GM21526 (cell line): Measurements from ENCODE around the gene CLEC2D.
"Not testable (repeated sequence)": the region's sequence is repeated elsewhere in the genome, so short reads cannot be mapped to it uniquely, and the experiment has no call there.

ENCODE experiments used
- ATAC-seq: cut with Tn5 transposase; IDR thresholded peaks from one replicate; pipeline ENCODE4 v1.9.1; 2021; ENCODE audit warnings: moderate library complexity; ENCODE audit not compliant: unreplicated experiment, low FRiP score

Gene CLEC2D

GRCh38 chr12:9725213-9725870 lies 55.8 kb downstream of the CLEC2D start:
- no peak for ATAC-seq

DNA sequence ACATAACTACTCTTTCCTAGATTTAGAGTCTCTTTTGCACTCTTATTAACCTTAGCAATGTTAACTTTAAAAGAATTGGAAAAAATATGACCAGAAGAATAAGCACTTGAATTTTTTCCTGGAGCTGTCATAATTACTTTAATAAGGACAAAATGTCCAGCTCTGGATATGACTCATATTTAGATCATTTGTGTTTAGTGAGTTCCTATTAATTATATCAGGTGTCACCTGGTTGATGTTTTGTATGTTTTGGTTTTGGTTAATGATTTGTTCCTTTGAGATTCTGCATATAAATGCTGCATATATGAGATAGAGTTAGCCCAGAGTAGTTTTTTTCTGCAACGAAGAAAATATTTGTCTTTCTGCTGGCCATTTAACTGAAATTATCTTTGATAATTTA lies 58.3 kb downstream of the CLEC2D start:
- no peak for ATAC-seq

DNA sequence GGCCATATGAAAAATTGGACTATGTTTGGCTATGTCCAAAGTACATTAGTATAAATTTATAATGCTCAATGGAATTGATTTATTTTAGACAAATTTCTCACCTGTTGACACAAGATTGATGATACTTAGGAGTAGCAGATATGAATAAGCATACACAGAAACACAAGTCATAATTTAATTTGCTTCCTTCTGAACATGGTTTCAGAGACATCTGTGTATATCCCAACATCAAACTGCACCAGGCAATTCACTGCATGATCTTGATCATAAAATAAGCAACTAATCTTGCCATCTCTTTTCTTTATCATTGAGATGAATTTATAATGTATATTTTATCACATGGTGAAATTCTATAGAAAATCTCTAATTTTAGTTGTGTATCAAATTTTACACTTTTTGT lies 59.6 kb downstream of the CLEC2D start:
- no peak for ATAC-seq

- ATAC-seq: no peak
Observed at GRCh38 chr12:9730011-9730410, 60.5 kb downstream of the CLEC2D start.

DNA sequence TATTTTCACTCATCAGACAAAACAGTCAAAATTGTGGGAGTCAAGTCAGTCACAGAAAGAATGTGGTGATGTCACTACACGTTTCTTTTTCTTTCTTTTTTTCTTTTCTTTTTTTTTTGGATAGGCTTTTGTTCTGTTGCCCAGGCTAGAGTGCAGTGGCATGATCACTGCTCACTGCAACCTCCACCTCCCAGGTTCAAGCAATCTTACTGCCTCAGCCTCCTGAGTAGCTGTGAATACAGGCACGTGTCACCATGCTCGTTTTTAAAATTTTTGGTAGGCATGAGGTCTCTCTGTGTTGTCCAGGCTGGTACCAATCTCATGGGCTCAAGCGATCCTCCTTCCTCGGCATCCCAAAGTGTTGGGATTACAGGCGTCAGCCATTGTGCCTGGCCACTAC lies 61.1 kb downstream of the CLEC2D start:
- ATAC-seq: no peak

GRCh38 chr12:9731393-9731792 lies 61.9 kb downstream of the CLEC2D start:
- no peak for ATAC-seq

DNA sequence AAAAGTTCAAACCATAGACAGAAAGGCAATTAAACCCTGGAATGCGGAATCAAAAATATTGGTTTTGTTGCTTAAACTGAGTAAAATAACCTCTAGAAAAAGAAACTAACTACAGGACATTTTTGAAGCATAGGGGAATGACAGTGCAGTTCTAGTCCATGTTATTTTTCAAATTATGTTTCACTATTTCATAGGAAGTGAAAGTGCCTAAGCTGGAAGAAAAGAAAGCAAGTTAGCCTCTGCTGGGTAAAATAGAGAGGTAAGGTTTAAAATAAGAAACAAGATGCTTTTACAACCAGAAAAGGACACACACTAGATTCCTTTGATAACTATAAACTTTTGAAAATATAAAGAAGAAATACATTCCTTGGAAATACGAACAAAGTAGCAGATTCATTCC lies 62.3 kb downstream of the CLEC2D start:
- no peak for ATAC-seq

DNA sequence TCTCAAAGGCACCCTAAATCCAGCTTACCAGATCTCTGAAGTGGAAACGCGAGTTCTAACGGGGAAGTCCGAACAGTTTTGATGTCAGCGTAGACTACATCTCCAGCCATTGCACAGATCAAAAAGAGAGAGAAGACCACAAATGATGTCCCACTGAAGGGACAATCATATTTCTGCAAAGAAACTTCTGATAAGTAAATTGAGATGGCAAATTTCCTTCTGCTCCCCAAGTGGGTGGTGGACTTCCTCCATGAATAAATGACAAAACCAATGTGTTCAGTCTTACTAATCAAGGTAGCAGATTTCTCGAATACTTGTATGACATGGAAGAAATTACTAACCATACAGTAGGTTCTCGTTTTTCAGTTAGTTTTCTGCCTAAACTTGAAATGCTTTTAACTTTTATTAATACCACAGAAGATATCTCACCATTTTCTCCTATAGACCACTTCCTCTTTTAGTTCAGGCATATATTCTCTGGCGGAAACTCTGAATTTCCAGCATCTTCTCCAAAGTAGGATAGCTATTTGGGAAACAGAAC lies 63.5 kb downstream of the CLEC2D start, which contains the start of gene CLECL1:
CLECL1 (minus strand) TSS at position 177 of the 541 bp plus-strand sequence.
- ATAC-seq: no peak

DNA sequence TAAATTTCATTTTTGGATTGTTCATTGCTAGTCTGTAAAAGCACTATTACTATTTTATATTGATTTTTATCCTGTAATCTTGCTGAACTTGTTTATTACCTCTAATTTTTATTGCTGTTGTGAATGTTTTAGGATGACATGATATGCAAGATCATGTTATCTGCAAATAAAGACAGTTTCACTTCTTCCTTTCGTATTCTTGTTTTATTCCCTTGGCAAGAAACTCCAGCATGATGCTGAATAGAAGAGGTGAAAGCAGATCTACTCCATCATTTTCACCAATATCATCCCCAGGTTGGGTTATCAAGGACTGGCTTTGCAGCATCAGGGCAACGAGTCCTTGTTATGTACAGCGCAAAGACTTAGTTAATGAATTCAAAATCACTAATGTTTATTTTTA lies 66.1 kb downstream of the CLEC2D start:
- ATAC-seq: no peak

DNA sequence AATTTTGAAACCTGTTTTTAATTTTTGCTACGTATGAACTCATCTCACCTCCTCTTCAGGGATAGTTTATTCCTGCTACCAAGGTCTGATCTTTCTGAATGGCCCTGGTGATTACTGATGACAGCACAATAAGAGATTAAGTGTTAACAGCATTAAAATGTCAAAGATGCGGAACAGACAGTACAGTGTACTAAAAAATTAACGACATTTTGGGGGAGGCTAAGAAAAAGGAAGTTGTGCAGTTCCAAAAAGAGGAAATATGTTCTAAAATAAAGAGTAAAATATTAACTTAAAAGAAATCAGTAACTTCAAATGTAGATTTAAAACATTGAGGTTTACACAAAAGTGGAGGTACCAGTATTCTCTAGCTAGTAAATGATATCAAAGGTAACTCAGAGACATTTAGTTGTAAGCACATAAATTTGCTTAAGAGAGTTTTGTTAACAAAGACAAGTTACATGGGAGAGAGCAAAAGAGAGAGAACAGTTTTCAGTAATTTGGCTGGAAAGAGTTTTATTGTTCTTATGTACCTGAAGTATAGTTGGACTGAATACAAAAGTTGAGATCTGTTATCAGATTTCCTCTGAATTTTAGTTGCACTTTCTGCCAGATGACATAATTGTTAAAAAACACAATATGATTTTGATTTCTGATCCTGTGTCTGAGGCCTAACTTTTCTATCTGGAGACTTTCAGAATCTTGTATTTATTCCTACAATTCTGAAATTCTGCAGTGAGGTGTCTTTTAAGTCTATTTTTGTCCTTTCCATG lies 67.6 kb downstream of the CLEC2D start:
- no peak for ATAC-seq

DNA sequence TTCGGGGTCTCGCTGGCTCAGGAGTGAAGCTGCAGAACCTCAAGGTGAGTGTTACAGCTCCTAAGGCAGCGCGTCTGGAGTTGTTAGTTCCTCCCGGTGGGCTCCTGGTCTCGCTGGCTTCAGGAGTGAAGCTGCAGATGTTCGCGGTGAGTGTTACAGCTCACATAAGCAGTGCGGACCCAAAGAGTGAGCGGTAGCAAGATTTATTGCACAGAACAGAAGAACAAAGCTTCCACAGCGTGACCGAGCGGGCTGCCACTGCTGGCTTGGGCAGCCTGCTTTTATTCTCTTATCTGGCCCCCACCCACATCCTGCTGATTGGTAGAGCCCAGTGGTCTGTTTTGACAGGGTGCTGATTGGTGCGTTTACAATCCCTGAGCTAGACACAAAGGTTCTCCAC lies 69.4 kb downstream of the CLEC2D start:
- not testable (repeated sequence) for ATAC-seq

DNA sequence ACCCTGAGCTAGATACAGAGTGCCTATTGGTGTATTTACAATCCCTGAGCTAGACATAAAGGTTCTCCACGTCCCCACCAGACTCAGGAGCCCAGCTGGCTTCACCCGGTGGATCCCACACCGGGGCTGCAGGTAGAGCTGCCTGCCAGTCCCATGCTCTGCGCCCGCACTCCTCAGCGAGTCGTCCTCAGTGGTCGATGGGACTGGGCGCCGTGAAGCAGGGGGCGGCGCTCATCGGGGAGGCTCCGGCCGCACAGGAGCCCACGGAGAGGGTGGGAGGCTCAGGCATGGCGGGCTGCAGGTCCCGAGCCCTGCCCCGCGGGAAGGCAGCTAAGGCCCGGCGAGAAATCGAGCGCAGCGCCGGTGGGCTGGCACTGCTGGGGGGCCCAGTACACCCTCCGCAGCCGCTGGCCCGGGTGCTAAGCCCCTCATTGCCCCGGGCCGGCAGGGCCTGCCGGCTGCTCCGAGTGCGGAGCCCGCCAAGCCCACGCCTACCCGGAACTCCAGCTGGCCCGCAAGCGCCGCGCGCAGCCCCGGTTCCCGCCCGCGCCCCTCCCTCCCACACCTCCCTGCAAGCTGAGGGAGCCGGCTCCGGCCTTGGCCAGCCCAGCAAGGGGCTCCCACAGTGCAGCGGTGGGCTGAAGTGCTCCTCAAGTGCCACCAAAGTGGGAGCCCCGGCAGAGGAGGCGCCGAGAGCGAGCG lies 70.0 kb downstream of the CLEC2D start:
- ATAC-seq: not testable (repeated sequence)

DNA sequence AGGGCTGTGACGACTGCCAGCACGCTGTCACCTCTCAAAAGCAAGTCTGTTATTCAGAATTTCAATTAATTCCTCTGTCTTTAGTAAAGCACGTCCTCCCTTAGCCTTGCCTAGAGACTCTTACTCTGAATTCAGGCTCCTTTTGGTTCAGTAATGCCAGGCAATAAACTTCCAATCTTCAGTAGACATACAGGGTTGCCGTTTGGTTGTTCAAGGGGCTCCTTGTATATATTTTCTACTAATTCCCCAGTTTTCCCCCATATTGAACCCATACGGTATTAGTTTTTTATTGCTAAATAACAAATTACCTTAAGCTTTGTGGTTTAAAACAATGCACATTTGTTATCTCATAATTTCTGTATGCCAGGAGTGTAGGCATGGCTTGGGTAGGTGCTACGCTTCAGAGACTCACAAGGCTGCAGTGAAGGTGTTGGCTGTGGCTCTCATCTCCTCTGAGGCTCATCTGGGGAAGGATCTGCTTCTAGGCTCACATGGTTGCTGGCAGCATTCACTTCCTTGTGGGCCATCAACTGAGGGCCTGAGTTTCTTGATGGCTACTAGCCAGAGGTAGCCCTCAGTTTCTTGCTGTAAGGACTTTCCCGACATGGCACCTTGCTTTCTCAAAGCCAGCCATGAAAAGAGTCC lies 70.7 kb downstream of the CLEC2D start:
- no peak for ATAC-seq

- peak; percentile 66 for ATAC-seq
Observed at GRCh38 chr12:9741726-9742125, 72.2 kb downstream of the CLEC2D start.

DNA sequence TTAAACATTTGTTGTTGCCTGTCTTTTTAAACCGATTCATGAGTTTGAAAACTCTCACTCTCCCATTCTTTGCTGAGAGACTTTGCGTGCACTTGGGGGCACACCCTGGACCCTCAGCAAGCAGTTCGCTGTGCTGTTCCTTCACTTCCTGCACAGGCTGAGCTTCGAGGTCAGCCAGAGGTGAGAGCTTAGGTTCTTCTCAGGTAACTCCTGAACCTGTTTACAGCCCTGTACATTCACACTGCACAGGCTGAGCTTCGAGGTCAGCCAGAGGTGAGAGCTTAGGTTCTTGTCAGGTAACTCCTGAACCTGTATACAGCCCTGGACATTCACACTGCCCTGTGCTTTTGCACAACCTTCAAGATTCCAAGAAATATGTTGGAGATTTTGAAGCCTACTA lies 73.1 kb downstream of the CLEC2D start:
- ATAC-seq: no peak

DNA sequence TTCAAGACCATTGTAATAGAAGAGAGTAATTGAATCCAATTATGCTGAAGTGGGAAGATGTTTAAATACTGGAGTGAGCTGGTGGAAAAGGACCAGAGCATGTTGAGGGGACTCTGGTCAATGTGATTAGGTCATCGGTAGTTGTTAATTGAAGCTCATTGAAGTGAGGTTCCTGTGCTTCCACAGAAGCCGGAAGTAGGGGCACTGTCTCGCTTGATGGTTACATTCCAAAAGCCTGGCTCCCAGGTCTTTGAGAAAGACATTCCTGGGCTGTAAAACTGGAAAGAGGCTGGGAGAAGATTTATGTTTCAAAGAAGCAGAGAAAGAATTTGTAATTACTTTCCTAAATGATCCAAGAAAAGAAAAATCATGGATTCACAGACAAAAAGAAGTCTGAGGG lies 75.7 kb downstream of the CLEC2D start:
- ATAC-seq: no peak
